Esophagus squamous epithelium (tissue), 4 donors: ENCODE results near the gene RCOR3.

Experiments
- POLR2A ChIP-seq, 4 donors: fragments of 450-650 bp; IDR thresholded peaks; one replicate each; pipeline ENCODE4 v1.6.1; 2017; ENCODE audit warnings: antibody characterized with exemption in 4 of 4, mild to moderate bottlenecking in 4 of 4, moderate library complexity in 3 of 4
- TF ChIP-seq, protein P1 (sequence below), 6 experiments: fragments of 450-650 bp in 4 of 6; fragments of 200-600 bp in 2 of 6; sonication (generic) in 2 of 6; IDR thresholded peaks; one replicate each; pipeline ENCODE4 v1.5.1; 2016 to 2019; ENCODE audit warnings: antibody characterized with exemption in 6 of 6, mild to moderate bottlenecking in 4 of 6, moderate library complexity in 4 of 6

DNA sequence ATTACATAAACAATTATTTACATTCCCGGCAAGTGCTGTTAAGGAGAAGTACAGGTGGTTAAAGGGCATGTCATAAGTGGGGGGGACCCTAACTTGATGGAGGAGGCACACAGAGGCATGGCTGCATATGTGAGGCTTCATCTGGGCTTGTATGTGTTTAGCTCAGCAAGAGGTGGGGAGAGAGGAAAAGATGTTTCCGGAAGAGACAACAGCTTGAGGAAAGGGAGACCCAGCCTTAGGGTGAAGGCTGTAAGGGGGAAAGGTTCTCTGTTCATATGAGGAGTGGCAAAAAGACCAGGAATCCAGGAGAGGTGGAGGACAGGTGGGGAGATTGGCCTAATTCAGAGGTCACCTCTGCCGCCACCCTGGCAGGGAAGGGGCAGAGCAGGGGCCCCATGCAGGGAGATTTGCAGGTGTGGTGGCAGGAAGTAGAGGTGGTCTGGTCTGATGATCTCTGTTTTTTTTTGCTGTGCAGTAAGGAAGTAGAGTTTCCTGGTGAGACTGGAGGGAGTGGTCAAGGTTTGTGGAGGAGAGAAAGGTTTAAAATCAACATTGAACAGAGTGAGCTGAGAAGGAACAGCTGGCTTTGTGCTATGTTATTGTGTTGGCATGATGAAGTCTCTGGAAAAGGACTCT, 76.5 kb downstream of the RCOR3 start:
- TF ChIP-seq, protein P1, sequence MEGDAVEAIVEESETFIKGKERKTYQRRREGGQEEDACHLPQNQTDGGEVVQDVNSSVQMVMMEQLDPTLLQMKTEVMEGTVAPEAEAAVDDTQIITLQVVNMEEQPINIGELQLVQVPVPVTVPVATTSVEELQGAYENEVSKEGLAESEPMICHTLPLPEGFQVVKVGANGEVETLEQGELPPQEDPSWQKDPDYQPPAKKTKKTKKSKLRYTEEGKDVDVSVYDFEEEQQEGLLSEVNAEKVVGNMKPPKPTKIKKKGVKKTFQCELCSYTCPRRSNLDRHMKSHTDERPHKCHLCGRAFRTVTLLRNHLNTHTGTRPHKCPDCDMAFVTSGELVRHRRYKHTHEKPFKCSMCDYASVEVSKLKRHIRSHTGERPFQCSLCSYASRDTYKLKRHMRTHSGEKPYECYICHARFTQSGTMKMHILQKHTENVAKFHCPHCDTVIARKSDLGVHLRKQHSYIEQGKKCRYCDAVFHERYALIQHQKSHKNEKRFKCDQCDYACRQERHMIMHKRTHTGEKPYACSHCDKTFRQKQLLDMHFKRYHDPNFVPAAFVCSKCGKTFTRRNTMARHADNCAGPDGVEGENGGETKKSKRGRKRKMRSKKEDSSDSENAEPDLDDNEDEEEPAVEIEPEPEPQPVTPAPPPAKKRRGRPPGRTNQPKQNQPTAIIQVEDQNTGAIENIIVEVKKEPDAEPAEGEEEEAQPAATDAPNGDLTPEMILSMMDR (IDR thresholded peaks at IDR 0.05) = no peak
- TF ChIP-seq POLR2A (IDR thresholded peaks at IDR 0.05) = no peak
